ENCODE measurements around the gene ZBTB7A.
A peak's percentile ranks its signal among the peaks of the same experiment; 100 is the strongest.
"Not testable (repeated sequence)": the region's sequence is repeated elsewhere in the genome, so short reads cannot be mapped to it uniquely, and the experiment has no call there.

ZBTB7A gene

GRCh38 chr19:4010808-4011110 lies 55.9 kb downstream of the ZBTB7A start:
- in situ Hi-C loops (cut with HindIII; ENCODE audit: low sequenced_read_pairs), result no loop called here
- H3K4me3 ChIP-seq (ENCODE audit: low read depth, low read length), result no peak overlapping the region
- TF ChIP-seq, protein P1, sequence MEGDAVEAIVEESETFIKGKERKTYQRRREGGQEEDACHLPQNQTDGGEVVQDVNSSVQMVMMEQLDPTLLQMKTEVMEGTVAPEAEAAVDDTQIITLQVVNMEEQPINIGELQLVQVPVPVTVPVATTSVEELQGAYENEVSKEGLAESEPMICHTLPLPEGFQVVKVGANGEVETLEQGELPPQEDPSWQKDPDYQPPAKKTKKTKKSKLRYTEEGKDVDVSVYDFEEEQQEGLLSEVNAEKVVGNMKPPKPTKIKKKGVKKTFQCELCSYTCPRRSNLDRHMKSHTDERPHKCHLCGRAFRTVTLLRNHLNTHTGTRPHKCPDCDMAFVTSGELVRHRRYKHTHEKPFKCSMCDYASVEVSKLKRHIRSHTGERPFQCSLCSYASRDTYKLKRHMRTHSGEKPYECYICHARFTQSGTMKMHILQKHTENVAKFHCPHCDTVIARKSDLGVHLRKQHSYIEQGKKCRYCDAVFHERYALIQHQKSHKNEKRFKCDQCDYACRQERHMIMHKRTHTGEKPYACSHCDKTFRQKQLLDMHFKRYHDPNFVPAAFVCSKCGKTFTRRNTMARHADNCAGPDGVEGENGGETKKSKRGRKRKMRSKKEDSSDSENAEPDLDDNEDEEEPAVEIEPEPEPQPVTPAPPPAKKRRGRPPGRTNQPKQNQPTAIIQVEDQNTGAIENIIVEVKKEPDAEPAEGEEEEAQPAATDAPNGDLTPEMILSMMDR (IDR thresholded peaks at IDR 0.05; ENCODE audit: low read depth, low read length), result no peak
- no peak for DNase-seq (ENCODE audit: low read depth, low spot score)

GRCh38 chr19:4009990-4010807 lies 56.5 kb downstream of the ZBTB7A start:
- in situ Hi-C loops (cut with HindIII; ENCODE audit: low sequenced_read_pairs), result no loop called here
- H3K4me3 ChIP-seq (ENCODE audit: low read depth, low read length), result no peak overlapping the region
- no peak for DNase-seq (ENCODE audit: low read depth, low spot score)
- TF ChIP-seq, protein P1 (IDR thresholded peaks at IDR 0.05; ENCODE audit: low read depth, low read length), result no peak

DNA sequence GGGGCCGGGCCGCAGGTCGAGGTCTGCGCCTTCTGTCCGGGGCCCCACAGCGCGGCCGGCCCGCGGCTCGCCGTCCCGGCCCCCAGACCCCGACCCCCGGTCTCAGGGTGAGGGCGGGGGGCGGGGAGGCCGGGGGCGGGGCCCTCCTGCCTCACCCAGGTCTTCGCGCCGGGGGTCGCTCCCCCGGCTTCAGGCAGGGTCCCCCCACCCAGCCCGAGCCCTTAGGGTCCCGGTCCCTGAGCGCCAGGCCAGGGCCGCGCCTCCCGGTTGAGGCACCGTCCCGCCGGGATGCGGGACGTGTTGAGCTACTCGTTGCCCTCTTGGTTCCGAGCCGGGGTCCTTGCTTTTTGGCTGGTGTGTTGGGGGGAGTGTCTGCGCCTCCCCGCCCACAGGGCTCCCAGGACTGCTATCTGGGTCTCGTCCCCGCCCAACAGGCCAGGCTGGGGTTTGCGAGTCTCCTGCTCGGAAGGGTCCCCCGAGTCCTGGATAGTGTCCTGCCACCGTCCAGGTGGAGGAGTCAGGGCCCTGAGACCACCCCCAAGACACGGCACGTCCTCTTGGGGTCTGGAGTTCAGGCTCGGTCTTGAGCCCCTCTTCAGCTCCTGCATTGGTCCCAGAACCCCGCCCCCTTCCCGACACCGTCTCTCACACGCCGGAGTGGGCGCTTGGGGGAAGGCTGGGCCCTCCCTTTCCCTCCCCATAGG lies 58.7 kb downstream of the ZBTB7A start:
- H3K4me3 ChIP-seq (ENCODE audit: low read depth, low read length), result peak overlapping the region; percentile 88
- in situ Hi-C loops (cut with HindIII; ENCODE audit: low sequenced_read_pairs), result no loop called here
- TF ChIP-seq, protein P1 (IDR thresholded peaks at IDR 0.05; ENCODE audit: low read depth, low read length), result no peak
- DNase-seq (ENCODE audit: low read depth, low spot score), result no peak

DNA sequence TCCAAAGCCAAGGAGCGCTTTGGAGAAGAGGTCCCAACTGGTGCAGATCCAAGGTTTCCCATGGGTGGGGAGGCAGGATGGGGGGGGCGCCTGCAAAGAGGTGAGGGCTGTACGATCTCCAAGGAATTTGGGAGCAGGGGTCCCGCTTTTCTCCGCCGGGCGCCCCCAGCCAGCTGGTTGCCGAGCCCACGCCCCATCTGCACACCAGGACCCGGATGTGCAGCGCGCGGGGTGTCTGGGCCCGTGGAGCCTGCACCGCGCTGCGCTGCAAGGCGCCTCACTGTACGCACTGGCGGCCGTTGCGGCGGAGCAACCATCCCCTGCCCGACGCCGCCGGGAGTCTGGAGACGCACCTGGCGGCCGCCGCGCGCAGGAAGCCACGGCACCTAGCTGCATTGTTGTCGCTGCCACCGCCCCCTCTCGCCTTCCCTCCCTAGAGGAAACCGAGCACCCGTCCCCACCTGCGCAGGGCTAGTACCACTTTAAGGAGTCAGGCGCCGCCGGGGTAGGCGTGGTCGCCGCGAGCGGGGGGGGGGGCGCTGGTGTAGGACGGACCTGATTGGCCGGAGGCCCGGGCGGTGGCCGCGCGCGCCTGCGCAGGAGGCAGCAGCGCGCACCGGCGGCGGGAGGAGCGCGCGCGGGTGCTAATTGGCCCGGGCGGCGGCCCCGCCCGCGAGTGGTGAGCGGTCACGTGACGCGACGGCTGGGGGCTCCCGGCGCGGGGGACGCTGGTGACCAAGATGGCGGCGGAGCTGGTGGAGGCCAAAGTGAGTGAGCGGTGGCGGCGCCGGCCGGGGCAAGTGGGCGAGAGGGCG lies 59.5 kb downstream of the ZBTB7A start, which contains the start of gene PIAS4:
TSS of gene PIAS4 (plus strand) at position 716 of the 815 bp plus-strand sequence. CDS start at position 741, 25 bp downstream.
- in situ Hi-C loops (cut with HindIII; ENCODE audit: low sequenced_read_pairs), result no loop called here
- H3K4me3 ChIP-seq (ENCODE audit: low read depth, low read length), result peak within 1 kb of the TSS; percentile 88
- TF ChIP-seq, protein P1 (IDR thresholded peaks at IDR 0.05; ENCODE audit: low read depth, low read length), result no peak
- peak; percentile 94 for DNase-seq (ENCODE audit: low read depth, low spot score)

DNA sequence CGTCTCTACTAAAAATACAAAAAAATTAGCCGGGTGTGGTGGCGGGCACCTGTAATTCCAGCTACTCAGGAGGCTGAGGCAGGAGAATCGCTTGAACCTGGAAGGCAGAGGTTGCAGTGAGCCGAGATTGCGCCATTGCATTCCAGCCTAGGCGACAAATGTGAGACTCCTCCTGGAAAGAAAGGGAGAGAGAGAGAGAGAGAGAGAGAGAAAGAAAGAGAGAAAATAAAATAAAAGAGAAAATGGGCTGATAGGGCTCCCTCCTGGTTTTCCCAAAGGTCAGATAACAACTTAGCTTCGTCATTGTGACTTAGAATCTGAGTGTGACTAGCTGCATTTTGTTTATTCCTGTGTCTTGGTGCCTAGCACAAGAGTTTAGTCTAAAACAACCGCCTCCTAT lies 61.3 kb downstream of the ZBTB7A start:
- H3K4me3 ChIP-seq (ENCODE audit: low read depth, low read length); DNase-seq (ENCODE audit: low read depth, low spot score); in situ Hi-C loops (cut with HindIII; ENCODE audit: low sequenced_read_pairs): not testable (repeated sequence)

DNA sequence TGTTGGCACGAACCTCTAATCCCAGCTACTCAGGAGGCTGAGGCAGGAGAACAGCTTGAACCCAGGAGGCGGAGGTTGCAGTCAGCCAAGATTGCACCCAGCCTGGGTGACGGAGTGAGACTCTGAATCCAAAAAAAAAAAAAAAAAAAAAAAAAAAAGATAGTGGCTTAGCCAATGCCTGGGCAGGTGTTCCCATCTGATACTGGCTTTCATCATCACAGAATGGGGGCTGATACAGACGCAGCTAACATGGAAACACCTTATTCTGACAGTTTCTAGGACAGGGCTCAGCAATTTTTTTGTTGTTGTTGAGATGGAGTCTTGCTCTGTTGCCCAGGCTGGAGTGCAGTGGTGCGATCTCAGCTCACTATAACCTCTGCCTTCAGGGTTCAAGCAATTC lies 65.9 kb downstream of the ZBTB7A start:
- DNase-seq (ENCODE audit: low read depth, low spot score); H3K4me3 ChIP-seq (ENCODE audit: low read depth, low read length); in situ Hi-C loops (cut with HindIII; ENCODE audit: low sequenced_read_pairs): not testable (repeated sequence)

GRCh38 chr19:3998667-3999412 lies 67.9 kb downstream of the ZBTB7A start:
- H3K4me3 ChIP-seq (ENCODE audit: low read depth, low read length); DNase-seq (ENCODE audit: low read depth, low spot score); in situ Hi-C loops (cut with HindIII; ENCODE audit: low sequenced_read_pairs): not testable (repeated sequence)

Data from astrocyte of the spinal cord (primary cell).